Measurements from ENCODE around the gene TECPR2. TPM values are rescaled to one million over a fixed set of nuclear protein-coding genes. Genes with fewer than 3 reads are reported as not detected.

TECPR2 gene
- total RNA-seq, 2 donors from 2014 or later, result 7.0 to 51.4 TPM

- Histone ChIP-seq H3K4me1 (no peaks in the 10 kb centered on the region), H3K27me3 (no peaks in the 10 kb centered on the region), H3K27ac (no peak overlapping the region), H3K4me3 (no peak overlapping the region), H3K36me3 (replicated peaks in 1 of 2; ENCODE audit: insufficient read depth in 1 of 2, low read depth in 2 of 2) (no peaks in the 10 kb centered on the region), H3K9me3 (no peaks in the 10 kb centered on the region)
- intact Hi-C loops (cut with DNase I), result no loop called here
- WGBS, 2 donors, result 80 to 91% methylated on average over 7 of the region's 7 CpGs
- no peak for DNase-seq
- TF ChIP-seq CTCF (IDR thresholded peaks at IDR 0.05), result no peak
- TF ChIP-seq POLR2A (IDR thresholded peaks at IDR 0.05), result no peak
- ATAC-seq, result no peak
Measured at GRCh38 chr14:102491786-102492530, 129.2 kb downstream of the TECPR2 start.

GRCh38 chr14:102492531-102492910, 129.8 kb downstream of the TECPR2 start:
- Histone ChIP-seq H3K9me3 (no peaks in the 10 kb centered on the region), H3K36me3 (replicated peaks in 1 of 2; ENCODE audit: insufficient read depth in 1 of 2, low read depth in 2 of 2) (no peaks in the 10 kb centered on the region), H3K27me3 (no peaks in the 10 kb centered on the region), H3K27ac (no peak overlapping the region), H3K4me3 (no peak overlapping the region), H3K4me1 (no peaks in the 10 kb centered on the region)
- DNase-seq (no peak), ATAC-seq (no peak)
- TF ChIP-seq CTCF (IDR thresholded peaks at IDR 0.05) (no peak), POLR2A (IDR thresholded peaks at IDR 0.05) (no peak)
- 92 to 97% methylated on average over 14 to 17 of the region's 17 CpGs for WGBS, 2 donors
- intact Hi-C loops (cut with DNase I), result no loop called here

- Histone ChIP-seq H3K27me3 (no peaks in the 10 kb centered on the region), H3K27ac (no peak overlapping the region), H3K9me3 (no peaks in the 10 kb centered on the region), H3K4me1 (no peaks in the 10 kb centered on the region), H3K4me3 (no peak overlapping the region), H3K36me3 (replicated peaks in 1 of 2; ENCODE audit: insufficient read depth in 1 of 2, low read depth in 2 of 2) (peaks cover 0 to 1% of the 10 kb centered on the region in 2 donors)
- ATAC-seq (no peak), DNase-seq (no peak)
- 89 to 90% methylated on average over 11 to 15 of the region's 15 CpGs for WGBS, 2 donors
- TF ChIP-seq CTCF (IDR thresholded peaks at IDR 0.05), result no peak
- no peak for TF ChIP-seq POLR2A (IDR thresholded peaks at IDR 0.05)
- intact Hi-C loops (cut with DNase I), result no loop called here
Measured at GRCh38 chr14:102493096-102493495, 130.4 kb downstream of the TECPR2 start.

GRCh38 chr14:102493585-102493984, 130.8 kb downstream of the TECPR2 start:
- WGBS, 2 donors, result 94 to 97% methylated on average over 9 to 15 of the region's 15 CpGs
- Histone ChIP-seq H3K9me3 (no peaks in the 10 kb centered on the region), H3K4me1 (no peaks in the 10 kb centered on the region), H3K27me3 (no peaks in the 10 kb centered on the region), H3K4me3 (no peak overlapping the region), H3K36me3 (replicated peaks in 1 of 2; ENCODE audit: insufficient read depth in 1 of 2, low read depth in 2 of 2) (peaks cover 0 to 5% of the 10 kb centered on the region in 2 donors), H3K27ac (no peak overlapping the region)
- TF ChIP-seq CTCF (IDR thresholded peaks at IDR 0.05), result no peak
- no peak for TF ChIP-seq POLR2A (IDR thresholded peaks at IDR 0.05)
- ATAC-seq (no peak), DNase-seq (no peak)
- intact Hi-C loops (cut with DNase I), result no loop called here

Measured in body of pancreas (tissue), 4 donors.